Right cardiac atrium (tissue), 5 donors: ENCODE results near the gene LAGE3. TPM values are rescaled to one million over a fixed set of nuclear protein-coding genes. Genes with fewer than 3 reads are reported as not detected.
"Not testable (repeated sequence)": the region's sequence is repeated elsewhere in the genome, so short reads cannot be mapped to it uniquely, and the experiment has no call there.

Experiments
- ATAC-seq, 2 donors: fragments of 200-7000 bp; cut with Tn5 transposase; one replicate each; pipeline versions ENCODE4 v1.8.0 to v1.9.1; 2020; ENCODE audit warnings: moderate library complexity in 2 of 2, mild to moderate bottlenecking in 1 of 2
- DNase-seq, 3 donors: peaks; one replicate each; pipeline ENCODE4 v3.0.0-alpha.2; 2020
- H3K27ac ChIP-seq: one replicate; pipeline ENCODE4 v1.5.1; 2013; ENCODE audit warnings: mild to moderate bottlenecking, low read length, control low read depth, moderate library complexity
- H3K27me3 ChIP-seq: one replicate; pipeline ENCODE4 v1.6.1; 2013; ENCODE audit not compliant: control insufficient read depth, insufficient read depth
- H3K4me1 ChIP-seq: one replicate; pipeline ENCODE4 v1.6.1; 2013; ENCODE audit warnings: low read length; ENCODE audit not compliant: control insufficient read depth, insufficient read depth
- H3K4me3 ChIP-seq: one replicate; pipeline ENCODE4 v1.5.1; 2013; ENCODE audit warnings: low read length, control low read depth
- H3K9me3 ChIP-seq: one replicate; pipeline ENCODE4 v1.6.1; 2013; ENCODE audit warnings: low read length; ENCODE audit not compliant: control insufficient read depth
- WGBS: extraction: QIAGEN DNeasy Blood & Tissue Kit; methylation state at CpG from one replicate; pipeline ENCODE4 v1.1.7; 2013; 5-methylcytosine and 5-hydroxymethylcytosine counted together
- intact Hi-C, 4 donors: fragments of 100-400 bp; cut with DNase I; formaldehyde crosslinking; loops; one replicate each; pipeline versions ENCODE4 v1.11.0 to v1.14.0; 2022 to 2023
- polyA plus RNA-seq: library from polyadenylated mRNA; stranded (reverse); fragments of 200-250 nt; gene quantifications from one replicate; pipeline ENCODE4 v1.2.3, GENCODE V29; 2013
- total RNA-seq, 4 donors: library from RNA; stranded (reverse); fragmentation: NEBNext Ultra II Directional; extraction: Animal tissue kit (Norgen Biotek cat#: 25700); gene quantifications; one replicate each; pipeline ENCODE4 v1.2.1, GENCODE V29; 2021
- donor health status: healthy with polysubstance abuse.
- donor health status: DM: no; HTN: yes; CAD: no.
- donor health status: DM: no; HTN: no; CAD: no.
- donor health status: DM: no; HTN: yes; CAD: no; lungs with severe emphysema.
- donor health status: DM: yes; HTN: yes; CAD: no.

LAGE3 gene
- total and polyA plus RNA-seq, 5 donors = 16.3 to 25.8 (median 20.6) TPM

GRCh38 chrX:154513716-154514115, 34.6 kb upstream of the LAGE3 start:
- no peak overlapping the region for H3K4me3 ChIP-seq
- 96% methylated on average over 2 of the region's 2 CpGs for WGBS
- peaks cover 3% of the 10 kb centered on the region for H3K4me1 ChIP-seq
- no peaks in the 10 kb centered on the region for H3K9me3 ChIP-seq
- no peak for DNase-seq
- H3K27me3 ChIP-seq = no peaks in the 10 kb centered on the region
- intact Hi-C loops = loop anchor here in 1 of 4 donors (10.0 kb wide), 1 partner anchor 109 kb away; the partner anchor contains the start of gene DNASE1L1
- ATAC-seq = no peak
- peak overlapping the region; percentile 19 for H3K27ac ChIP-seq

- Histone ChIP-seq H3K4me3 (no peak overlapping the region), H3K27ac (no peak overlapping the region), H3K27me3 (no peaks in the 10 kb centered on the region), H3K4me1 (peaks cover 3% of the 10 kb centered on the region), H3K9me3 (no peaks in the 10 kb centered on the region)
- 90% methylated on average over 16 of the region's 16 CpGs for WGBS
- no peak for DNase-seq
- no peak for ATAC-seq
- intact Hi-C loops = loop anchor here in 1 of 4 donors (10.0 kb wide), 1 partner anchor 108 kb away; the partner anchor contains the start of gene DNASE1L1
These were observed 33.9 kb upstream of the LAGE3 start for GRCh38 chrX:154512879-154513553.

GRCh38 chrX:154511761-154512160, 32.7 kb upstream of the LAGE3 start:
- H3K4me1 ChIP-seq = no peaks in the 10 kb centered on the region
- WGBS = 60% methylated on average over 12 of the region's 12 CpGs
- no peak for ATAC-seq
- intact Hi-C loops = loop anchor here in 1 of 4 donors (10.0 kb wide), 1 partner anchor 107 kb away; the partner anchor contains the start of gene DNASE1L1
- no peak overlapping the region for H3K27ac ChIP-seq
- DNase-seq = peak in 2 of 3 donors; percentile 19 to 37
- no peaks in the 10 kb centered on the region for H3K9me3 ChIP-seq
- H3K4me3 ChIP-seq = no peak overlapping the region
- H3K27me3 ChIP-seq = no peaks in the 10 kb centered on the region

- DNase-seq (no peak), ATAC-seq (no peak)
- no peak overlapping the region for H3K27ac ChIP-seq
- H3K4me3 ChIP-seq = no peak overlapping the region
- no peaks in the 10 kb centered on the region for H3K9me3 ChIP-seq
- no peaks in the 10 kb centered on the region for H3K27me3 ChIP-seq
- intact Hi-C loops = no loop called here
- H3K4me1 ChIP-seq = no peaks in the 10 kb centered on the region
- WGBS = 100% methylated on average over 5 of the region's 5 CpGs
These were observed 30.4 kb upstream of the LAGE3 start for GRCh38 chrX:154509455-154509854.

GRCh38 chrX:154508384-154508745, 29.3 kb upstream of the LAGE3 start:
- H3K4me3 ChIP-seq = no peak overlapping the region
- peak in 1 of 3 donors; percentile 33 for DNase-seq
- H3K9me3 ChIP-seq = no peaks in the 10 kb centered on the region
- intact Hi-C loops = no loop called here
- WGBS = 93% methylated on average over 13 of the region's 13 CpGs
- H3K27ac ChIP-seq = no peak overlapping the region
- H3K4me1 ChIP-seq = no peaks in the 10 kb centered on the region
- ATAC-seq = no peak
- no peaks in the 10 kb centered on the region for H3K27me3 ChIP-seq

GRCh38 chrX:154507673-154508383, 28.7 kb upstream of the LAGE3 start:
- no peaks in the 10 kb centered on the region for H3K9me3 ChIP-seq
- intact Hi-C loops = no loop called here
- H3K27ac ChIP-seq = no peak overlapping the region
- DNase-seq = peak in 1 of 3 donors; percentile 37
- H3K27me3 ChIP-seq = no peaks in the 10 kb centered on the region
- WGBS = 78% methylated on average over 24 of the region's 24 CpGs
- H3K4me1 ChIP-seq = no peaks in the 10 kb centered on the region
- ATAC-seq = no peak
- no peak overlapping the region for H3K4me3 ChIP-seq

- no peaks in the 10 kb centered on the region for H3K27me3 ChIP-seq
- intact Hi-C loops = no loop called here
- no peaks in the 10 kb centered on the region for H3K9me3 ChIP-seq
- no peak overlapping the region for H3K4me3 ChIP-seq
- H3K4me1 ChIP-seq = no peaks in the 10 kb centered on the region
- WGBS = 92% methylated on average over 37 of the region's 37 CpGs
- H3K27ac ChIP-seq = no peak overlapping the region
- ATAC-seq = peak in 1 of 2 donors; percentile 7
- peak in 2 of 3 donors; percentile 41 to 55 for DNase-seq
These were observed 27.6 kb upstream of the LAGE3 start for GRCh38 chrX:154506483-154507332.

GRCh38 chrX:154505734-154506133, 26.7 kb upstream of the LAGE3 start:
- no peaks in the 10 kb centered on the region for H3K9me3 ChIP-seq
- no peak overlapping the region for H3K27ac ChIP-seq
- intact Hi-C loops = no loop called here
- ATAC-seq (no peak), DNase-seq (no peak)
- WGBS = 62% methylated on average over 12 of the region's 12 CpGs
- H3K27me3 ChIP-seq = no peaks in the 10 kb centered on the region
- no peaks in the 10 kb centered on the region for H3K4me1 ChIP-seq
- no peak overlapping the region for H3K4me3 ChIP-seq

- no peak for ATAC-seq
- no peak for DNase-seq
- Histone ChIP-seq H3K27ac (no peak overlapping the region), H3K4me1 (no peaks in the 10 kb centered on the region), H3K4me3 (no peak overlapping the region), H3K9me3 (no peaks in the 10 kb centered on the region), H3K27me3 (no peaks in the 10 kb centered on the region)
- WGBS = 77% methylated on average over 3 of the region's 3 CpGs
- intact Hi-C loops = no loop called here
These were observed 23.9 kb upstream of the LAGE3 start for GRCh38 chrX:154502989-154503388.

- intact Hi-C loops = no loop called here
- Histone ChIP-seq H3K27me3 (no peaks in the 10 kb centered on the region), H3K4me1 (no peaks in the 10 kb centered on the region), H3K27ac (no peak overlapping the region), H3K9me3 (no peaks in the 10 kb centered on the region), H3K4me3 (no peak overlapping the region)
- ATAC-seq (no peak), DNase-seq (no peak)
- 84% methylated on average over 8 of the region's 8 CpGs for WGBS
These were observed 23.0 kb upstream of the LAGE3 start for GRCh38 chrX:154502098-154502497.

GRCh38 chrX:154501423-154501822, 22.3 kb upstream of the LAGE3 start:
- H3K4me1 ChIP-seq, H3K4me3 ChIP-seq, DNase-seq, H3K9me3 ChIP-seq, intact Hi-C loops, ATAC-seq, H3K27ac ChIP-seq, H3K27me3 ChIP-seq: not testable (repeated sequence)
- WGBS = 91% methylated on average over 7 of the region's 7 CpGs
